ENCODE data around the gene FBXO21. TPM values are rescaled to one million over a fixed set of nuclear protein-coding genes. Genes with fewer than 3 reads are reported as not detected.

FBXO21 gene
- total RNA-seq, 1 experiment from 2014 or later = 32.4 TPM

DNA sequence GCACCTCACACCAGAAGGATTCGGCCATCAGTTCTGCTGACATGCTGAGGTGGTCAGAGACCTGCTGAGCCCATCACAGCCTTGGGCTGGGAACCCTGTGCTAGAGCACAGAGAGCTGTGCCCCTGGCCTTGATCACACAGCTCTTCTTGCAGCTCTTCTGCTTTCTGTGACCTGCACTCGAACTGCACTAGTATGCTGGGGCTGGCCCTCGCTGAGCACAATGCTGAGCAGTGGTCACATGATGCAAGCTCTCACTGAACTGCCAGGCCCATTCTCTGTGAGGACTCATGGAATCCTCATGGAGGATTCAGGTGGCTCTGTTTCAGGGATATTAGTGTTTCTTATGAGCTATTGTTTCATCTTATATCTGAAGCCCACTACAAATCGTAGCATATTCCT is 22.5 kb downstream of the FBXO21 start:
- H3K4me2 ChIP-seq = no peak overlapping the region
- H3K9me3 ChIP-seq (ENCODE audit: insufficient read depth, low read depth) = no peaks in the 10 kb centered on the region
- no peaks in the 10 kb centered on the region for H3K79me2 ChIP-seq (ENCODE audit: low read depth)
- DNase-seq = no peak
- CTCF ChIA-PET = no interaction called here
- no peak overlapping the region for H2AFZ ChIP-seq
- POLR2A ChIA-PET (ENCODE audit: unreplicated experiment) = no interaction called here
- no peaks in the 10 kb centered on the region for H3F3A ChIP-seq (ENCODE audit: insufficient read depth, low read depth)
- H3K27ac ChIP-seq = no peak overlapping the region
- intact Hi-C loops (cut with micrococcal nuclease; ENCODE audit: unreplicated experiment) = no loop called here
- H3K9me2 ChIP-seq (ENCODE audit: insufficient read depth) = no peaks in the 10 kb centered on the region
- H3K36me3 ChIP-seq (ENCODE audit: low read depth) = peaks cover 14% of the 10 kb centered on the region; the same call in 1 of the 2 replicates
- H3K4me3 ChIP-seq = no peak overlapping the region
- no peak for TF ChIP-seq EZH2 (IDR thresholded peaks at IDR 0.05; ENCODE audit: low read depth)
- TF ChIP-seq, protein P1, sequence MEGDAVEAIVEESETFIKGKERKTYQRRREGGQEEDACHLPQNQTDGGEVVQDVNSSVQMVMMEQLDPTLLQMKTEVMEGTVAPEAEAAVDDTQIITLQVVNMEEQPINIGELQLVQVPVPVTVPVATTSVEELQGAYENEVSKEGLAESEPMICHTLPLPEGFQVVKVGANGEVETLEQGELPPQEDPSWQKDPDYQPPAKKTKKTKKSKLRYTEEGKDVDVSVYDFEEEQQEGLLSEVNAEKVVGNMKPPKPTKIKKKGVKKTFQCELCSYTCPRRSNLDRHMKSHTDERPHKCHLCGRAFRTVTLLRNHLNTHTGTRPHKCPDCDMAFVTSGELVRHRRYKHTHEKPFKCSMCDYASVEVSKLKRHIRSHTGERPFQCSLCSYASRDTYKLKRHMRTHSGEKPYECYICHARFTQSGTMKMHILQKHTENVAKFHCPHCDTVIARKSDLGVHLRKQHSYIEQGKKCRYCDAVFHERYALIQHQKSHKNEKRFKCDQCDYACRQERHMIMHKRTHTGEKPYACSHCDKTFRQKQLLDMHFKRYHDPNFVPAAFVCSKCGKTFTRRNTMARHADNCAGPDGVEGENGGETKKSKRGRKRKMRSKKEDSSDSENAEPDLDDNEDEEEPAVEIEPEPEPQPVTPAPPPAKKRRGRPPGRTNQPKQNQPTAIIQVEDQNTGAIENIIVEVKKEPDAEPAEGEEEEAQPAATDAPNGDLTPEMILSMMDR (conservative IDR thresholded peaks at IDR 0.05) = no peak
- no peaks in the 10 kb centered on the region for H3K27me3 ChIP-seq (ENCODE audit: insufficient read depth, low read depth)
- no peaks in the 10 kb centered on the region; the same call in 1 of the 2 replicates for H4K20me1 ChIP-seq (ENCODE audit: insufficient read depth)
- no peaks in the 10 kb centered on the region for H3K4me1 ChIP-seq (replicated peaks; ENCODE audit: insufficient read depth)
- BruUV-seq (replicated peaks) = no TSS peak

DNA sequence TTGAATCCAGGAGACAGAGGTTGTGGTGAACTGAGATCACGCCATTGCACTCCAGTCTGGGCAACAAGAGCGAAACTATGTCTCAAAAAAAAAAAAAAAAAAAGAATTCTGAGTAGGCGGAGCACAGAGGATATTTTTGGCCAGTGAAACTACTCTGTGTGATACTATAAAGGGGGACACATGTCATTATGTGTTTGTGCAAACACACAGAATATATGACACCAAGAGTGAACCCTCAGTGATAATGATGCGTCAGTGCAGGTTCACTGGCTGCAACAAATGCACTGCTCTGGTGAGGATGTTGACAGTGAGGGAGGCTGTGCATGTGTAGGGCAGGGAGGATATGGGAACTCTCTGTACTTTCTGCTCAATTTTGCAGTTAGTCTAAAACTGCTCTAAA is 24.2 kb downstream of the FBXO21 start:
- Histone ChIP-seq H3K27ac (no peak overlapping the region), H3K4me2 (no peak overlapping the region), H4K20me1 (ENCODE audit: insufficient read depth) (no peaks in the 10 kb centered on the region; the same call in 1 of the 2 replicates), H3K4me1 (replicated peaks; ENCODE audit: insufficient read depth) (no peaks in the 10 kb centered on the region), H3K36me3 (ENCODE audit: low read depth) (peaks cover 14% of the 10 kb centered on the region; the same call in 1 of the 2 replicates), H3K27me3 (ENCODE audit: insufficient read depth, low read depth) (no peaks in the 10 kb centered on the region), H3K4me3 (no peak overlapping the region), H3K79me2 (ENCODE audit: low read depth) (no peaks in the 10 kb centered on the region), H2AFZ (no peak overlapping the region), H3F3A (ENCODE audit: insufficient read depth, low read depth) (no peaks in the 10 kb centered on the region), H3K9me2 (ENCODE audit: insufficient read depth) (no peaks in the 10 kb centered on the region), H3K9me3 (ENCODE audit: insufficient read depth, low read depth) (no peaks in the 10 kb centered on the region)
- CTCF ChIA-PET = no interaction called here
- no TSS peak for BruUV-seq (replicated peaks)
- intact Hi-C loops (cut with micrococcal nuclease; ENCODE audit: unreplicated experiment) = no loop called here
- POLR2A ChIA-PET (ENCODE audit: unreplicated experiment) = no interaction called here
- TF ChIP-seq, protein P1 (conservative IDR thresholded peaks at IDR 0.05) = no peak
- TF ChIP-seq EZH2 (IDR thresholded peaks at IDR 0.05; ENCODE audit: low read depth) = no peak
- no peak for DNase-seq

DNA sequence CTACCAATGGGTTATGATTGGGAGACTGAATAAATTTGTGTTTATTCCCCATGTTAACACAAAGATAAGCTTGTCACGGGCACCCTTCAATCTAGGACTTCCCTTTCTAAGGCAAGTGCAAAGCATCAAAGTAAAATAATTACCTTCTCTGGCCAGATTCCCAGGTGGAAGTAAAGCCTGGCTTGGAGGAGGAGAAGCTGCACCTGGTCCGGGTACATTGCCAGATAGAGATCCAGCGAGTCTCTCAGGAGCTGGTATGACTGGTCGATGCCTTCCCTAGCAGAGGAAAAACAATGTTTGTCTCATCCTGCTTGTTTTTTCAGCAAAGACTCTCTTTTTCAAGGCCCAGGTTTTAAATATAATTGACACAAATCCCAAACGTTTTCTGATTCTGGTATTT is 24.9 kb downstream of the FBXO21 start:
- Histone ChIP-seq H3K36me3 (ENCODE audit: low read depth) (peaks cover 8% of the 10 kb centered on the region; the same call in 1 of the 2 replicates), H3K27ac (no peak overlapping the region), H3K4me2 (no peak overlapping the region), H3K9me3 (ENCODE audit: insufficient read depth, low read depth) (no peaks in the 10 kb centered on the region), H3K4me3 (no peak overlapping the region), H4K20me1 (ENCODE audit: insufficient read depth) (no peaks in the 10 kb centered on the region; the same call in 1 of the 2 replicates), H3K4me1 (replicated peaks; ENCODE audit: insufficient read depth) (no peaks in the 10 kb centered on the region), H3K9me2 (ENCODE audit: insufficient read depth) (no peaks in the 10 kb centered on the region), H3F3A (ENCODE audit: insufficient read depth, low read depth) (no peaks in the 10 kb centered on the region), H3K79me2 (ENCODE audit: low read depth) (no peaks in the 10 kb centered on the region), H3K27me3 (ENCODE audit: insufficient read depth, low read depth) (no peaks in the 10 kb centered on the region), H2AFZ (no peak overlapping the region)
- ChIA-PET CTCF (no interaction called here), POLR2A (ENCODE audit: unreplicated experiment) (no interaction called here)
- intact Hi-C loops (cut with micrococcal nuclease; ENCODE audit: unreplicated experiment) = no loop called here
- no peak for TF ChIP-seq EZH2 (IDR thresholded peaks at IDR 0.05; ENCODE audit: low read depth)
- no TSS peak for BruUV-seq (replicated peaks)
- DNase-seq = no peak

DNA sequence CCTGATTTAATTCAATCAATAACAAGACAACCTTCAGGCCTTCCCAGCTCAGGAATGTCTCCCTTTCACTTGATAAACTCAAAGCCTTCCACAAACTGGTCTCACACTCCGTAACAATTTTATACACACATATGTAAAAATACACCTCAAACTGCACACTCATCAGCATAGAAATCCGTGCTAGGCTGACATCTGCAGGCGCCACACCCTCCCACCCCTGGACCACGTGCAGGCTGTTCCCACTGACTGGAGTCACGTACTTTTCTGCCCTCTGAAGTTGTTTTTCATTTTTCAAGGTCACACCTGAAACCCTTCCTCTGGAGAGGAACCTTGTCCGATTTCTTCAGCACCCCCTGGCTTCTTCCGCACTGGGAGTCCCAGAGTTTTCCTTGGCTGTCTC is 27.6 kb downstream of the FBXO21 start:
- DNase-seq = no peak
- POLR2A ChIA-PET (ENCODE audit: unreplicated experiment) = no interaction called here
- Histone ChIP-seq H3K79me2 (ENCODE audit: low read depth) (no peaks in the 10 kb centered on the region), H3K4me3 (no peak overlapping the region), H3K9me2 (ENCODE audit: insufficient read depth) (no peaks in the 10 kb centered on the region), H2AFZ (no peak overlapping the region), H3K4me2 (no peak overlapping the region), H4K20me1 (ENCODE audit: insufficient read depth) (no peaks in the 10 kb centered on the region), H3K27me3 (ENCODE audit: insufficient read depth, low read depth) (no peaks in the 10 kb centered on the region), H3K4me1 (replicated peaks; ENCODE audit: insufficient read depth) (no peaks in the 10 kb centered on the region), H3K9me3 (ENCODE audit: insufficient read depth, low read depth) (no peaks in the 10 kb centered on the region), H3F3A (ENCODE audit: insufficient read depth, low read depth) (no peaks in the 10 kb centered on the region), H3K36me3 (ENCODE audit: low read depth) (no peaks in the 10 kb centered on the region), H3K27ac (no peak overlapping the region)
- CTCF ChIA-PET = no interaction called here
- intact Hi-C loops (cut with micrococcal nuclease; ENCODE audit: unreplicated experiment) = no loop called here
- no peak for TF ChIP-seq EZH2 (IDR thresholded peaks at IDR 0.05; ENCODE audit: low read depth)
- TF ChIP-seq, protein P1 (conservative IDR thresholded peaks at IDR 0.05) = no peak
- BruUV-seq (replicated peaks) = no TSS peak

Data from PC-9 (cell line).